ENCODE measurements around the gene ANKLE1.
A peak's percentile ranks its signal among the peaks of the same experiment; 100 is the strongest.
"Not testable (repeated sequence)": the region's sequence is repeated elsewhere in the genome, so short reads cannot be mapped to it uniquely, and the experiment has no call there.

The ANKLE1 gene

DNA sequence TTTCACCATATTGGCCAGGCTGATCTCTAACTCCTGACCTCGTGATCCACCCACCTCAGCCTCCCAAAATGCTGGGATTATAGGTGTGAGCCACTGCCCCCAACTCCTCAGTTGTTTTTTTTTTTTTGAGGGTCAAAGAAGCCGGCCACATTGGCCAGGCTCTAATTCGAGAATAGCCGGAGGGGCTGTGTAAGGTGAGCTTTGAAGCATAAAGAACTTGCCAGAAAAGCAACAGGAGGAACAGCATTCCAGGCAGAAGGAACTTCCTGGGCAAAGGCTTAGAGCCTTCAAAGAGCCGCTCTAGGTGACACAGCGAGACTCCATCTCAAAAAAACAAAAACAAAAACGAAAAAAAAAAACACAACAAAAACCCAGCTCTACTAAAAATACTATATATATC, 15.7 kb upstream of the ANKLE1 start:
- H3K27me3 Mint-ChIP-seq = no peaks in the 10 kb centered on the region
- H3K9me3 Mint-ChIP-seq = no peaks in the 10 kb centered on the region
- no peak overlapping the region for H3K4me3 Mint-ChIP-seq
- H3K36me3 Mint-ChIP-seq = no peaks in the 10 kb centered on the region
- H3K4me1 Mint-ChIP-seq = peaks cover 23% of the 10 kb centered on the region
- H3K27ac Mint-ChIP-seq = no peak overlapping the region

DNA sequence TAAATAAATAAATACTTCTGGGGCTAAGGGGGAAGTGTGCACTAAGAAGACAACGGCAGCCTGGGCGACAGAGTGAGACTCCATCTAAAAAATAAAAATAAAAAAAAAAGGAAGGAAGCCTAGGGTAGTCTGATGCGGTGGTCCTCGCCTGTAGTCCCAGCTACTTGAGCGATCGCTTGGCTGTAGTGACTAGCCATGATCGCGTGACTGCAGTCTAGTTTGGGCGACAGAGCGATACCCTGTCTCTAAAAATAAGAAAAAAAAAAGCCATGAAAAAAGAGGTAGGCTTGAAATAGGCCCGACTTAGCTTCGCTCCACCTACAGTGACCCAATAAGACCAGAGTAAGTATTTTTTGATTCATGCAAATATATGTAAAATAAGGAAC, 15.1 kb upstream of the ANKLE1 start:
- H3K36me3 Mint-ChIP-seq = no peaks in the 10 kb centered on the region
- H3K27me3 Mint-ChIP-seq = no peaks in the 10 kb centered on the region
- H3K27ac Mint-ChIP-seq = peak overlapping the region; percentile 48
- H3K4me1 Mint-ChIP-seq = peaks cover 22% of the 10 kb centered on the region
- H3K4me3 Mint-ChIP-seq = peak overlapping the region; percentile 96
- no peaks in the 10 kb centered on the region for H3K9me3 Mint-ChIP-seq

GRCh38 chr19:17266975-17267788, 14.5 kb upstream of the ANKLE1 start, which contains the start of gene BABAM1:
TSS of gene BABAM1 (plus strand) at chr19:17267443. CDS start at chr19:17268807, 1,364 bp downstream.
- Mint-ChIP-seq H3K36me3 (no peaks in the 10 kb centered on the region), H3K27ac (peak within 1 kb of the TSS; percentile 48), H3K27me3 (no peaks in the 10 kb centered on the region), H3K9me3 (no peaks in the 10 kb centered on the region), H3K4me1 (peaks cover 22% of the 10 kb centered on the region), H3K4me3 (peak within 1 kb of the TSS; percentile 96)

- H3K36me3 Mint-ChIP-seq = peaks cover 2% of the 10 kb centered on the region
- H3K27me3 Mint-ChIP-seq = no peaks in the 10 kb centered on the region
- peak overlapping the region; percentile 96 for H3K4me3 Mint-ChIP-seq
- H3K9me3 Mint-ChIP-seq = no peaks in the 10 kb centered on the region
- H3K4me1 Mint-ChIP-seq = peaks cover 22% of the 10 kb centered on the region
- no peak overlapping the region for H3K27ac Mint-ChIP-seq
These were observed 12.9 kb upstream of the ANKLE1 start for GRCh38 chr19:17268754-17269153.

DNA sequence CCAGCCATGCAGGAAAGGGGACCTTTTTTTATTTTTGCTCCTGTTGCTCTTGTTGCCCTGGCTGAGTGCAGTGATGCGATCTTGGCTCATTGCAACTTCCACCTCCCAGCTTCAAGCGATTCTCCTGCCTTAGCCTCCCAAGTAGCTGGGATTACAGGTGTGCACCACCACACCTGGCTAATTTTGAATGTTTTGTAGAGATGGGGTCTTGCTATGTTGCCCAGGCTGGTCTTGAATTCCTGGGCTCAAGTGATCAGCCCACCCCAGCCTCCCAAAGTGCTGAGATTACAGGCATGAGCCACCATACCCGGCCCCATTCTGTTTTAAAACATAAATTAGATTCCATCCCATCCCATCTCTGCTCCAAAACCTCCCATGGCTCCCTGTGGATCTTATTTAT, 6.8 kb upstream of the ANKLE1 start:
- H3K27ac Mint-ChIP-seq, H3K36me3 Mint-ChIP-seq, H3K4me1 Mint-ChIP-seq, H3K4me3 Mint-ChIP-seq, H3K9me3 Mint-ChIP-seq, H3K27me3 Mint-ChIP-seq: not testable (repeated sequence)

- Mint-ChIP-seq H3K27ac (no peak overlapping the region), H3K36me3 (peaks cover 6% of the 10 kb centered on the region), H3K4me3 (no peak overlapping the region), H3K9me3 (no peaks in the 10 kb centered on the region), H3K27me3 (no peaks in the 10 kb centered on the region), H3K4me1 (no peaks in the 10 kb centered on the region)
These were observed 6.1 kb upstream of the ANKLE1 start for GRCh38 chr19:17275441-17276175.

DNA sequence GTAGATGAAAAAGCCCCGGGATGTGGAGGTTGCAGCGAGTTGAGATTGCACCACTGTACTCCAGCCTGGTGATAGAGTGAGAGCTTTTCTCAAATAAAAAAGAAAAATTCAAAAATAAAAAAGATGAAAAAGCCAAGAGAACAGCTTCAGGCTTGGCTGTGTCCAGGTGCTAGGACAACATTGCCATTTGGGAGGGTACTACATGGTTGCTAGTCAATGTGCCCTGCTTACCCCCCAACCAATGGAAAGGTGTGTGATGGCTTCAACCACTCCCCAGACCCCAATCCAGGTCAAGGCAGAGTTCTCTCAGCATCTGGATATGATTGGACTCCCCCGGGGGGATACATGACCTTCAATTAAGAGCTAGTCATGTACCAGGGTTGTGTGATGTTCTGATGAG, 2.3 kb upstream of the ANKLE1 start:
- no peaks in the 10 kb centered on the region for H3K27me3 Mint-ChIP-seq
- H3K4me1 Mint-ChIP-seq = no peaks in the 10 kb centered on the region
- H3K9me3 Mint-ChIP-seq = no peaks in the 10 kb centered on the region
- H3K4me3 Mint-ChIP-seq = no peak overlapping the region
- H3K36me3 Mint-ChIP-seq = peaks cover 4% of the 10 kb centered on the region
- H3K27ac Mint-ChIP-seq = no peak overlapping the region

- peak overlapping the region; percentile 89 for H3K4me3 Mint-ChIP-seq
- H3K36me3 Mint-ChIP-seq = no peaks in the 10 kb centered on the region
- no peaks in the 10 kb centered on the region for H3K9me3 Mint-ChIP-seq
- no peak overlapping the region for H3K27ac Mint-ChIP-seq
- H3K4me1 Mint-ChIP-seq = no peaks in the 10 kb centered on the region
- no peaks in the 10 kb centered on the region for H3K27me3 Mint-ChIP-seq
These were observed 906 bp downstream of the ANKLE1 start for GRCh38 chr19:17282488-17283125.

- H3K4me1 Mint-ChIP-seq = no peaks in the 10 kb centered on the region
- no peak overlapping the region for H3K4me3 Mint-ChIP-seq
- H3K9me3 Mint-ChIP-seq = no peaks in the 10 kb centered on the region
- H3K36me3 Mint-ChIP-seq = no peaks in the 10 kb centered on the region
- no peak overlapping the region for H3K27ac Mint-ChIP-seq
- H3K27me3 Mint-ChIP-seq = no peaks in the 10 kb centered on the region
These were observed 1.8 kb downstream of the ANKLE1 start for GRCh38 chr19:17283504-17283996.

- Mint-ChIP-seq H3K36me3 (no peaks in the 10 kb centered on the region), H3K27ac (no peak overlapping the region), H3K4me3 (no peak overlapping the region), H3K4me1 (no peaks in the 10 kb centered on the region), H3K27me3 (no peaks in the 10 kb centered on the region), H3K9me3 (no peaks in the 10 kb centered on the region)
These were observed 3.9 kb downstream of the ANKLE1 start for GRCh38 chr19:17285415-17286135.

GRCh38 chr19:17286263-17286662, 4.6 kb downstream of the ANKLE1 start:
- H3K27me3 Mint-ChIP-seq = no peaks in the 10 kb centered on the region
- H3K4me3 Mint-ChIP-seq = no peak overlapping the region
- no peaks in the 10 kb centered on the region for H3K4me1 Mint-ChIP-seq
- H3K36me3 Mint-ChIP-seq = no peaks in the 10 kb centered on the region
- no peaks in the 10 kb centered on the region for H3K9me3 Mint-ChIP-seq
- H3K27ac Mint-ChIP-seq = no peak overlapping the region

DNA sequence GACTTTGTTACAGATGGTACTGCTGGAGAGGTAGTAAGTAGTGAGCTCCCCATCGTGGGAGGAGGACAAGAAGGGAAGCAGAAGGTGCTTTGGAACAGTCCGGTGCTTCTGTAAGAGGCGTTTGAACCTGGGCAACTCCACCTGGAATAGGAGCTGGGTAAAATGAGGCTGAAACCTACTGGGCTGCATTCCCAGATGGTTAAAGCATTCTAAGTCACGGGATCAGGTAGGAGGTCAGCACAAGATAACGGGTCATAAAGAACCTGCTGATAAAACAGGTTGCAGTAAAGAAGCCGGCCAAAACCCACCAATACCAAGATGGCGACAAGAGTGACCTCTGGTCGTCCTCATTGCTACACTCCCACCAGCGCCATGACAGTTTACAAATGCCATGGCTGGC, 5.1 kb downstream of the ANKLE1 start:
- Mint-ChIP-seq H3K36me3 (no peaks in the 10 kb centered on the region), H3K27ac (no peak overlapping the region), H3K4me1 (no peaks in the 10 kb centered on the region), H3K27me3 (no peaks in the 10 kb centered on the region), H3K4me3 (no peak overlapping the region), H3K9me3 (no peaks in the 10 kb centered on the region)

- H3K4me3 Mint-ChIP-seq = no peak overlapping the region
- no peaks in the 10 kb centered on the region for H3K36me3 Mint-ChIP-seq
- H3K4me1 Mint-ChIP-seq = no peaks in the 10 kb centered on the region
- no peaks in the 10 kb centered on the region for H3K27me3 Mint-ChIP-seq
- H3K27ac Mint-ChIP-seq = no peak overlapping the region
- H3K9me3 Mint-ChIP-seq = no peaks in the 10 kb centered on the region
These were observed 7.8 kb downstream of the ANKLE1 start for GRCh38 chr19:17289489-17289888.

GRCh38 chr19:17292301-17293074, 10.8 kb downstream of the ANKLE1 start:
- H3K27me3 Mint-ChIP-seq = no peaks in the 10 kb centered on the region
- peak overlapping the region; percentile 84 for H3K4me3 Mint-ChIP-seq
- no peaks in the 10 kb centered on the region for H3K9me3 Mint-ChIP-seq
- H3K4me1 Mint-ChIP-seq = no peaks in the 10 kb centered on the region
- H3K36me3 Mint-ChIP-seq = no peaks in the 10 kb centered on the region
- H3K27ac Mint-ChIP-seq = peak overlapping the region; percentile 56

GRCh38 chr19:17293605-17294004, 11.9 kb downstream of the ANKLE1 start:
- Mint-ChIP-seq H3K4me3 (no peak overlapping the region), H3K27me3 (no peaks in the 10 kb centered on the region), H3K36me3 (no peaks in the 10 kb centered on the region), H3K4me1 (no peaks in the 10 kb centered on the region), H3K27ac (no peak overlapping the region), H3K9me3 (no peaks in the 10 kb centered on the region)
